Esophagus squamous epithelium (tissue), 5 donors: ENCODE results near the gene DCD. TPM values are rescaled to one million over a fixed set of nuclear protein-coding genes. Genes with fewer than 3 reads are reported as not detected.

Source experiments
- DNase-seq: peaks from one replicate; lab custom pipeline; 2025; lab: John Stamatoyannopoulos, UW
- H3K27ac ChIP-seq, 4 donors: fragments of 200-600 bp; sonication (generic); one replicate each; pipeline ENCODE4 v1.5.1; 2016 to 2019; ENCODE audit warnings: mild to moderate bottlenecking in 1 of 4
- H3K27me3 ChIP-seq, 4 donors: fragments of 200-600 bp; sonication (generic); 1 replicate in 3 of 4; 2 replicates in 1 of 4; pipeline versions ENCODE4 v1.5.1 to v1.6.0; 2017 to 2021; ENCODE audit warnings: antibody characterized with exemption in 1 of 4
- H3K36me3 ChIP-seq, 3 donors: fragments of 200-600 bp; sonication (generic); one replicate each; pipeline ENCODE4 v1.5.1; 2016 to 2019
- H3K4me1 ChIP-seq, 3 donors: fragments of 200-600 bp; sonication (generic); one replicate each; pipeline ENCODE4 v1.5.1; 2017 to 2019
- H3K4me3 ChIP-seq, 4 donors: fragments of 200-600 bp; sonication (generic); 1 replicate in 3 of 4; 2 replicates in 1 of 4; pipeline ENCODE4 v1.5.1; 2016 to 2019; ENCODE audit warnings: mild to moderate bottlenecking in 2 of 4, moderate library complexity in 1 of 4
- H3K9me3 ChIP-seq, 3 donors: fragments of 200-600 bp; sonication (generic); one replicate each; pipeline ENCODE4 v1.5.1; 2016 to 2019
- POLR2A ChIP-seq, 4 donors: fragments of 450-650 bp; IDR thresholded peaks; one replicate each; pipeline ENCODE4 v1.6.1; 2017; ENCODE audit warnings: antibody characterized with exemption in 4 of 4, mild to moderate bottlenecking in 4 of 4, moderate library complexity in 3 of 4
- WGBS, 2 donors: methylation state at CpG; one replicate each; pipeline ENCODE4 v1.1.5; 2018; 5-methylcytosine and 5-hydroxymethylcytosine counted together
- intact Hi-C: fragments of 100-400 bp; cut with DNase I; formaldehyde crosslinking; loops from one replicate; pipeline ENCODE4 v1.15.0; 2022
- total RNA-seq, 4 donors: library from RNA; depleted of rRNA; stranded (reverse); fragments of >200 nt; gene quantifications; one replicate each; pipeline ENCODE4 v1.1.0, GENCODE V29; 2016
- TF ChIP-seq, protein P1 (sequence below), 6 experiments: fragments of 450-650 bp in 4 of 6; fragments of 200-600 bp in 2 of 6; sonication (generic) in 2 of 6; IDR thresholded peaks; one replicate each; pipeline ENCODE4 v1.5.1; 2016 to 2019; ENCODE audit warnings: antibody characterized with exemption in 6 of 6, mild to moderate bottlenecking in 4 of 6, moderate library complexity in 4 of 6
- donor health status: DM: yes; HTN: yes; CAD: no.

The DCD gene
- total RNA-seq, 4 donors from 2014 or later: not detected

DNA sequence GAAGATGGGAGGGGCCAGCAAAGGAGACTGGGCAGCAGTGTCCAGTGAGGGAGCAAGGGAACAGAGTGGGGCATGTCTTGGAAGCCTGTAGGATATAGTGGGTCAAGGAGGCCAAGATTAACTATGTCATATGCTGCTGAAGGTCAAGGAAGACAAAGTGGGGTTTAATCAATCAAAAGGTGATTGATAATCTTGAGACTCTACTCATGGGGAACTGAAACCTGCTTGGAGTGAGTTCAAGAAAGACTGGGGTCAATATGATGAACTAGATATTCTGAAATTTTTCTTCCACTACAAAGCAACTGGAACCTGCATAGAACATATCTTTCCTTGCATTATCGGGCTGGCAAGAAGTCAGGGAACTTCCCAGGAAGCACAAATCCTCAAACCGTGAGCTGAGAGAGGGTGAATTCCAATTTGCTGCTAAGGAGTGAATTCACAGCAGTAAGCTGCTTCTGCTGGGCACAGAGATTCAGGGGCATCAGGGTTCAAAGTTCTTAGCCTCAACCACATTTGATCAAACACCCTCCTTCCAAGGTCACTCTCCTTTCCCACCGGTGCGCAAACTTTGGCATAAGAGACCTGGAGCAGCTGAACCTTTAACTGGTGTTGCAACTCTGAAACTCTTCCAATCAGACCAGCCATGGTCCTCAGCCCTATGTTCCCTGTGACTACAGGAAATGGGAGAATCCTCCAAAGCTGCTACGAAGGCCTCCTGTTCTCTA is 40.3 kb upstream of the DCD start:
- no peak for DNase-seq
- Histone ChIP-seq H3K9me3 (no peaks in the 10 kb centered on the region), H3K36me3 (no peaks in the 10 kb centered on the region), H3K27ac (no peak overlapping the region), H3K4me3 (no peak overlapping the region), H3K4me1 (no peaks in the 10 kb centered on the region), H3K27me3 (peaks cover 0 to 66% (median 0%) of the 10 kb centered on the region in 4 donors)
- intact Hi-C loops: no loop called here
- 71 to 76% methylated on average over 5 of the region's 5 CpGs for WGBS, 2 donors
- TF ChIP-seq, protein P1, sequence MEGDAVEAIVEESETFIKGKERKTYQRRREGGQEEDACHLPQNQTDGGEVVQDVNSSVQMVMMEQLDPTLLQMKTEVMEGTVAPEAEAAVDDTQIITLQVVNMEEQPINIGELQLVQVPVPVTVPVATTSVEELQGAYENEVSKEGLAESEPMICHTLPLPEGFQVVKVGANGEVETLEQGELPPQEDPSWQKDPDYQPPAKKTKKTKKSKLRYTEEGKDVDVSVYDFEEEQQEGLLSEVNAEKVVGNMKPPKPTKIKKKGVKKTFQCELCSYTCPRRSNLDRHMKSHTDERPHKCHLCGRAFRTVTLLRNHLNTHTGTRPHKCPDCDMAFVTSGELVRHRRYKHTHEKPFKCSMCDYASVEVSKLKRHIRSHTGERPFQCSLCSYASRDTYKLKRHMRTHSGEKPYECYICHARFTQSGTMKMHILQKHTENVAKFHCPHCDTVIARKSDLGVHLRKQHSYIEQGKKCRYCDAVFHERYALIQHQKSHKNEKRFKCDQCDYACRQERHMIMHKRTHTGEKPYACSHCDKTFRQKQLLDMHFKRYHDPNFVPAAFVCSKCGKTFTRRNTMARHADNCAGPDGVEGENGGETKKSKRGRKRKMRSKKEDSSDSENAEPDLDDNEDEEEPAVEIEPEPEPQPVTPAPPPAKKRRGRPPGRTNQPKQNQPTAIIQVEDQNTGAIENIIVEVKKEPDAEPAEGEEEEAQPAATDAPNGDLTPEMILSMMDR (IDR thresholded peaks at IDR 0.05): no peak
- no peak for TF ChIP-seq POLR2A (IDR thresholded peaks at IDR 0.05)

GRCh38 chr12:54684636-54685630 is 36.8 kb upstream of the DCD start:
- Histone ChIP-seq H3K4me1 (no peaks in the 10 kb centered on the region), H3K27me3 (peaks cover 0 to 77% (median 0%) of the 10 kb centered on the region in 4 donors), H3K4me3 (no peak overlapping the region), H3K36me3 (no peaks in the 10 kb centered on the region), H3K9me3 (no peaks in the 10 kb centered on the region), H3K27ac (no peak overlapping the region)
- TF ChIP-seq, protein P1 (IDR thresholded peaks at IDR 0.05): no peak
- no peak for TF ChIP-seq POLR2A (IDR thresholded peaks at IDR 0.05)
- WGBS, 2 donors: 29 to 42% methylated on average over 11 to 12 of the region's 12 CpGs
- DNase-seq: no peak
- intact Hi-C loops: no loop called here

- TF ChIP-seq, protein P1 (IDR thresholded peaks at IDR 0.05): no peak
- TF ChIP-seq POLR2A (IDR thresholded peaks at IDR 0.05): no peak
- no peak overlapping the region for H3K4me3 ChIP-seq
- H3K27ac ChIP-seq: no peak overlapping the region
- DNase-seq: no peak
- 31 to 32% methylated on average over 2 of the region's 2 CpGs for WGBS, 2 donors
- no peaks in the 10 kb centered on the region for H3K4me1 ChIP-seq
- no peaks in the 10 kb centered on the region for H3K36me3 ChIP-seq
- no peaks in the 10 kb centered on the region for H3K9me3 ChIP-seq
- intact Hi-C loops: no loop called here
- H3K27me3 ChIP-seq: peaks cover 0 to 71% (median 0%) of the 10 kb centered on the region in 4 donors
Measured at GRCh38 chr12:54683398-54683797, 35.2 kb upstream of the DCD start.

- no peaks in the 10 kb centered on the region for H3K9me3 ChIP-seq
- intact Hi-C loops: no loop called here
- H3K36me3 ChIP-seq: no peaks in the 10 kb centered on the region
- no peaks in the 10 kb centered on the region for H3K4me1 ChIP-seq
- 29 to 30% methylated on average over 1 of the region's 1 CpG for WGBS, 2 donors
- no peak for TF ChIP-seq POLR2A (IDR thresholded peaks at IDR 0.05)
- TF ChIP-seq, protein P1 (IDR thresholded peaks at IDR 0.05): no peak
- H3K4me3 ChIP-seq: no peak overlapping the region
- DNase-seq: no peak
- no peak overlapping the region for H3K27ac ChIP-seq
- peaks cover 0 to 64% (median 0%) of the 10 kb centered on the region in 4 donors for H3K27me3 ChIP-seq
Measured at GRCh38 chr12:54682674-54683073, 34.5 kb upstream of the DCD start.
